ENCODE results near the gene ZNF777.
"Not testable (repeated sequence)": the region's sequence is repeated elsewhere in the genome, so short reads cannot be mapped to it uniquely, and the experiment has no call there.

ZNF777 gene

DNA sequence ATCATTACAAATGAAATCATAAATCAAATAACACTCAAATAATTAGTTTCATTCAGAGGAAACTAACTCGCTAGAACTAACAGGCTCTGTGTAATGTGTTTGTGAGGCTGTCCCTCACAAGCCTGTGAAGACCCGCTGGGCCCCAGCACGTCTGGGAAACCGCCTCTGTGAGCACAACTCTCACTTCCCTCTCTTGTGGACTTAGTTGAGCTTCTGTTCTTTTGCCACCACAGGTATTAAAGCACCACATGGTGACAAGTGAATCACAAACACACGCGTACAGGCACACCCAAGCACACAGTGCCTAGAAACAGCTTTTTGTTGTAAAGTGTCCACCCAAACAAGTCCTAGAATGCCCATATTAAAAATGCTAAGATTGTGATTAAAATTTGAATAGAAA lies 51.0 kb downstream of the ZNF777 start:
- no peak for DNase-seq

DNA sequence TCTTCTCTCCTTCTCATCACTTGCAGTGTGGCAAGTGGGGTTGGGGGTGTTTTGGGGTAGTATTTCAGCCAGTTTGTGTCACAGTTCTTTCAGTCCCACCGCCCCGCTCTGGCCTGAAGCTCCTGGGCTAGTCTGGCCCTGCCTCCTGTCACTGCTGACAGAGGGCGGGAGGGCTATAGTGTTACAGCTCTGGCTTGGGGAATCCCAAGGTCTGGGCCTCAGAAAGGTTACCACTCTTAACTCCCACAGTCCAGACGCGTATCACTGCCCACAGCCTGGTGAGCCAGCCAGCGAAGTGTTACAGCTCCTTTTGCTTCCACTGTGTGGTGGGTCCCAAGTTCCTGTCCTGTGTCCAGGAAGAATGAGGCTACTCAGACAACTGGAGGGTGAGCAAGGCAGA lies 56.0 kb downstream of the ZNF777 start:
- no peak for DNase-seq

DNA sequence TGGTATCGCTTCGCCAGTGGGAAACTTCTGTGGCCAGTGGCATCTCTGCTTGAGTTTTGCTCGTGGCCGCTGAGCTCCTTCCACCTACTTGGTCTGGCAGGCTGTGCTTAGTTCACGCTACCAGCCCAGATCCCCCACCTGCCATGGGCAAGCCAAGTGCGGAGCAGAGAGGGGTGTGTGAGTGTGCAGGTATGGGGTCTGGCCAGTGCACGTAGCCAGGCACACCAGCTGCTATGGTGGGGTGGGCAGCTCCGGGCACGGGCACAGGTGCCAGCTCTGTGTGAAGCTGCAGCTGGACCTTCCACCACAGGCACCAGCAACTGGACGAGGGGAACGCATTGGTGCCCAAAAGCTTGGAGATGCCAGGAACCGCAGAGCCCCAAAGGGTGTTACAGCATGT lies 56.5 kb downstream of the ZNF777 start:
- DNase-seq: no peak

DNA sequence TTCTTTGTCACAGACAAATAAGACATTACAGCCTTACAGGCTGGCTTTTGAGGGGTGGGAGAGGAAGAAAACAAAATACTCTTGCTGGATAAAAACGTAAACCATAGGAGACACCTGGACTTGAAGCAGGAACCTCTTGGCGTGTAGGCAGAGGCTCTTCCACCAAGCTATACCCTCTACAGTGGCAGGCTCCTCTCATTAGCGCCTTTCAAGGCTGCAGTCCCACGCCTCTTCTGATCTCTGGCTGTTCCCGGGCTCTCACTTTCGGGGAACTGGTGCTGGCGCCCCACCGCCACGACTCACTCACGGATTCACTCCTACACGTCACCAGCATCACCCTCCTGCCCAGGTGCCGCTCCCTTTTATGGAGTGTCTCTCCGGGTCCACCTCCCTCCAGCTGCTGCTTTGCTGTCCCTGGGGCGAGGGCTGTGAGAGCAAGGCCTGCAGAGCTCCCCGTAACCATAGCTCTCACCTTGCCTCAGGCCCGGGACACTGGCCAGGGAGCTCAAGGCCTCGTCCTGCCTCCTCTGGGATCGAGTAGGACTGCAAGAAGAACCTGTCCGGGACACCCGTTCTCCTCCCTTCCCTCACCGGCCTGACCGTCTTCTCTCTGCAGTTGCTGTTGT lies 62.6 kb downstream of the ZNF777 start:
- no peak for DNase-seq

DNA sequence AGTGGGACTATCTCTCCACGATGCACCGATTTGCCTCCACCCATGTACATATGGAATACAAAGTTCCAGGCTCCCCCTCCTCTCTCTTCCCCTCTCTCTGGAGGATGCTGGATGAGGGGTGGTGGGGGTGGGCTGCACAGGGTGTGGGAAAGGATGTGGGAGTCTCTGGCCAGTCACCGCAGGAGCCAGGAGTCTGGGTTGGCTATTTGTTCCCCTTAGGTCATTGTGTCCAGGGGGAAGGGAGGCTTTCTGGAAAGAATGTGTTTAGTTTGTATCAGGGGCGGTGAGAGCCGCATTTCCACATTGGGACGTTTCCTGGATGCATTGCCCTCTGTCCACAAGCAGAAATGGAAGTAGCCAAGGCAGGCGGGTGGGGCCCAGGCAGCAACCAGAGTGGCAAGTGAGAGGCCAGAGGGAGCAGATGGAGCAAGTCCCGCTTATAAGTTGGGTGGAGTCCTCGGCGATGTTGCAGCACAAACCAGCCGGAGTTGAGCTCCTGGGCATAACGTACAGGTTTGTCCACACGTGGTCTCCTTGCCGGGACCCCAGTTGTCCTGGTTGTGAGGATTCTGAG lies 63.3 kb downstream of the ZNF777 start:
- DNase-seq: no peak

DNA sequence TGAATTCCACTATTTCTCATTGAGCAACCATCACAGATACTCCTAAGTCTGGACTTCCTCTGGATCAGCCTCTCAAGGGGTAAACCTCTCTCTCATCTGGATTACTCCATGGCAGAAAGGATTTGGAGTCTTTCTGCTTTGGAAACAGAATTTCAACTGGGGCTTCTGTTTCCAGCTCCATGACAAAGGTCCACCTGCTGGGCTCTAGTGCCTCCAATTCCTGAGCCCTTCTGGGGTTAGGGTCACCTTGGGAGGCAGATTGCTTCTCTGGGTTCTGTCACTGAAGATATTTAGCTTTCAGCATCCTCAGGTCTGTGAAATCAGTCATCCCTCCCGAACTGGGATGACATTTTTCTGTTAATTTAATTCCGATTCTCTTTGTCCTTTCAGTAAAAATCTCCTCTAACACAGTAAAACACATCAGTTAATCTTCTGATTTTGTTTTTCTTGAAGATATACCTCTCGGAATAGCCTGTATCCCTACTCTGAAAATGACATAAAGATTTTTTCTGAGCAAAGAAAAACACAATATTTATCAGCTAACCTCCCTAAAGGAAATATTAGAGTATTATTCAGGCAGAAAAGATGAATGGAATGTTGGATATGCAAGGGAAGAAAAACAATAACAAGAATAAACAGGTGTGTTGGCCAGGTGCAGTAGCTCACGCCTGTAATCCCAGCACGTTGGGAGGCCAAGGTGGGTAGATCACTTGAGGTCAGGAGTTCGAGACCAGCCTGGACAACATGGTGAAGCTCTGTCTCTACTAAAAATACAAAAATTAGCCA lies 72.1 kb downstream of the ZNF777 start:
- DNase-seq: not testable (repeated sequence)

DNA sequence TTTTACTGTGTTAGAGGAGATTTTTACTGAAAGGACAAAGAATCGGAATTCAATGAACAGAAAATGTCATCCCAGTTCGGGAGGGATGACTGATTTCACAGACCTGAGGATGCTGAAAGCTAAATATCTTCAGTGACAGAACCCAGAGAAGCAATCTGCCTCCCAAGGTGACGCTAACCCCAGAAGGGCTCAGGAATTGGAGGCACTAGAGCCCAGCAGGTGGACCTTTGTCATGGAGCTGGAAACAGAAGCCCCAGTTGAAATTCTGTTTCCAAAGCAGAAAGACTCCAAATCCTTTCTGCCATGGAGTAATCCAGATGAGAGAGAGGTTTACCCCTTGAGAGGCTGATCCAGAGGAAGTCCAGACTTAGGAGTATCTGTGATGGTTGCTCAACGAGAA lies 74.3 kb downstream of the ZNF777 start:
- not testable (repeated sequence) for DNase-seq

DNA sequence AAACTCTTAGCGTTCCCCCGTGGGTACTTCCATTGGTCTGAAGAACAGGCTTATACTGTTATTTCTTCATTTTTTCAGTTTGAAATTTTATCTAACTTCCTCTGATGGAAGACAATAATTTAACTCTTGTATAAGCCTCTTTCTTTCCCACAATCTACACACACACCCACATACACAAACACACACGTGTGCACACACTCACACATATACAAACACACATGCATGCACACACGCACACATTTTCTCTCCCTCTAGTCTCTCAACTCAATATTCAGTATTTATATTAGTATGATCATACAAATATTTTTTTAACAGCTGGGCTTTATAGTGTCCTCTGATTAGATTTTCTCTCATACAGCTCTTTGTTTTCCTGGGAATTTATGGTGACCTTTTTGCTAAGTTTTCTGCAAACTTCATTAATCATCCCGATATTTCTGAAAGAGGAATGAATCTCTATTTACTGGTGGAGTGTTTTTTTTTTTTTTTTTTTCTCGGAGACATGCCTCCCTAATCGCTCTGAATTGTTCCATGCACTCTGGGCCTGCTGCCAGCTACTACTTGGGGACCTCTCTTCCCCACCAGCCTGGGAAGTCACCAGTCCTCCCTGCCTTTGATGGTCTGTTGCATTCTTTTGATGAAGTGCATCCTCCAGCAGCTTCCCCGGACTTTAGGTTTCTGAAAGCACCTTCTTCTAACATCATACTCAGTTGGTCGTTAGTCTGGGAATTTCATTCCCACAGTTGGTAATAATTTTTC lies 75.5 kb downstream of the ZNF777 start:
- DNase-seq: no peak
